Measurements from ENCODE around the gene KBTBD7. TPM values are rescaled to one million over a fixed set of nuclear protein-coding genes. Genes with fewer than 3 reads are reported as not detected.

The KBTBD7 gene
- total RNA-seq, 2 experiments from 2014 or later: 2.3 to 2.5 TPM

DNA sequence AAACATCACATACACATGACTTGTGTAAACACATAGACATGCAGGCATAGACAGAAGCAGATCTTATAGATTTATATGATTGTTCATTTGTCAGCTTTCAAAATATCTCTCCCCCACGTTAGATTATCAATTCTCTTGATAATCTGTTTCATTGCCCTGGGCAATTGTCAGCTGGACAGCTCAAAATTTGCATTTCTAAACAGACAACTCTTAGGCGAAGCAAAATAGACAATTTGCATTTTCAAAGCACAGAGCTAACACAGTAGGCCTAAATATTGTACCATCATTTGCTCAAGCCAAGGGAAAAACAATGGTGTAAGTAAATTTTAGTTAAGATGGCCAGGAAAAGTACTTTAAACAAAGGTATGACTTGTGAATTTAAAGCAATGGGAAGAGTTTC lies 37.7 kb downstream of the KBTBD7 start:
- H3K27ac Mint-ChIP-seq: no peak overlapping the region
- TF ChIP-seq, protein P1, sequence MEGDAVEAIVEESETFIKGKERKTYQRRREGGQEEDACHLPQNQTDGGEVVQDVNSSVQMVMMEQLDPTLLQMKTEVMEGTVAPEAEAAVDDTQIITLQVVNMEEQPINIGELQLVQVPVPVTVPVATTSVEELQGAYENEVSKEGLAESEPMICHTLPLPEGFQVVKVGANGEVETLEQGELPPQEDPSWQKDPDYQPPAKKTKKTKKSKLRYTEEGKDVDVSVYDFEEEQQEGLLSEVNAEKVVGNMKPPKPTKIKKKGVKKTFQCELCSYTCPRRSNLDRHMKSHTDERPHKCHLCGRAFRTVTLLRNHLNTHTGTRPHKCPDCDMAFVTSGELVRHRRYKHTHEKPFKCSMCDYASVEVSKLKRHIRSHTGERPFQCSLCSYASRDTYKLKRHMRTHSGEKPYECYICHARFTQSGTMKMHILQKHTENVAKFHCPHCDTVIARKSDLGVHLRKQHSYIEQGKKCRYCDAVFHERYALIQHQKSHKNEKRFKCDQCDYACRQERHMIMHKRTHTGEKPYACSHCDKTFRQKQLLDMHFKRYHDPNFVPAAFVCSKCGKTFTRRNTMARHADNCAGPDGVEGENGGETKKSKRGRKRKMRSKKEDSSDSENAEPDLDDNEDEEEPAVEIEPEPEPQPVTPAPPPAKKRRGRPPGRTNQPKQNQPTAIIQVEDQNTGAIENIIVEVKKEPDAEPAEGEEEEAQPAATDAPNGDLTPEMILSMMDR (IDR thresholded peaks at IDR 0.05): no peak
- ATAC-seq: no peak
- H3K36me3 Mint-ChIP-seq (ENCODE audit: low read depth): peaks cover 11% of the 10 kb centered on the region
- peaks cover 5% of the 10 kb centered on the region for H3K4me1 Mint-ChIP-seq (ENCODE audit: low read depth)
- H3K4me3 Mint-ChIP-seq: no peak overlapping the region
- intact Hi-C loops (cut with micrococcal nuclease): no loop called here
- DNase-seq: no peak
- ChIA-PET POLR2A (interaction anchor here (0.9 kb wide), 1 partner anchor 15 kb away, joined by 3 read pairs; no protein-coding TSS in a partner anchor), CTCF (interaction anchor here (1.2 kb wide), 1 partner anchor 11 kb away, joined by 5 read pairs; no protein-coding TSS in a partner anchor)
- peaks cover 10% of the 10 kb centered on the region for H3K9me3 Mint-ChIP-seq
- H3K27me3 Mint-ChIP-seq: no peaks in the 10 kb centered on the region

DNA sequence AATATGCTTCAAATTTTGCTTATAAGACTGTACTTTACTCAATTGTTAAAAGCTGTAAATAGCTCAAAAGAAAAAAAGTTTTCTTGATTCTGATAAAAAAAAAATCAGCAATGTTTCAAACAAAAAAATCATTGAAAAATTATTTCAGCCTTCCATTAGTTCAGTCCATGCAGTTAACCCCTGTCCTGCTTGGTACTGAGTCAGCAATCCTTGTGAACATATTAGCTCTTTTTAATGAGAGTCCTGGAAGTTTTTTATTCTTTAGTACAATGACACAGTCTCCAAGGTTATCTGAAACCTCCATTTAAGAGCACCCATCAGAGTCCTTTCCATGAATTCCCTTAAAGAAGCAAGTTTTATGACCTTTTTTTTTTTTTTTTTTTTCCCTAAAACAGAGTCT lies 40.3 kb downstream of the KBTBD7 start:
- Mint-ChIP-seq H3K4me3 (no peak overlapping the region), H3K9me3 (peaks cover 29% of the 10 kb centered on the region), H3K27ac (no peak overlapping the region), H3K36me3 (ENCODE audit: low read depth) (peaks cover 35% of the 10 kb centered on the region), H3K4me1 (ENCODE audit: low read depth) (peaks cover 2% of the 10 kb centered on the region), H3K27me3 (no peaks in the 10 kb centered on the region)
- TF ChIP-seq, protein P1 (IDR thresholded peaks at IDR 0.05): no peak
- DNase-seq: no peak
- POLR2A ChIA-PET: no interaction called here
- intact Hi-C loops (cut with micrococcal nuclease): no loop called here
- CTCF ChIA-PET: interaction anchor here (1.3 kb wide), 1 partner anchor 12 kb away, joined by 3 read pairs; no protein-coding TSS in a partner anchor
- ATAC-seq: no peak

DNA sequence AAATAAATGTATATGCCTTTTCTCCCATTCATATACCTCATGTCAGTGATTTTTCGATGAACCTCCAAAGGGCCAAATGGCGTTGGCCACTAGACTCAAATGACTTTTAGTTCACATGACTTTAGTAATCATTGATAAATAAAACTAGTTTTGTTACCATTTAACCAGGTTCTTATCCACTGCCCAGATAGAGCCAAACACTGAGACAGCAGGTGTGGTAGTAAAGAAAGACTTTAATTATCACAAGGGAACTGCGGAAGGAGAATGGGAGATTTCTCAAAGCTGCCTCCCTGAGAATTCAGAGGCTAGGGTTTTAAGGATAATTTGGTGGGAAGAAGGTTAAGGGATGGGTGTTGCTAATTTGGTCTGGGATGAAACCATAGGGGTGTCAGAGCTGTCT lies 42.4 kb downstream of the KBTBD7 start:
- peaks cover 52% of the 10 kb centered on the region for H3K36me3 Mint-ChIP-seq (ENCODE audit: low read depth)
- POLR2A ChIA-PET: no interaction called here
- no peaks in the 10 kb centered on the region for H3K27me3 Mint-ChIP-seq
- intact Hi-C loops (cut with micrococcal nuclease): no loop called here
- TF ChIP-seq, protein P1 (IDR thresholded peaks at IDR 0.05): no peak
- DNase-seq (no peak), ATAC-seq (no peak)
- peaks cover 44% of the 10 kb centered on the region for H3K9me3 Mint-ChIP-seq
- H3K27ac Mint-ChIP-seq: no peak overlapping the region
- CTCF ChIA-PET: interaction anchor here (1.4 kb wide), 1 partner anchor 17 kb away, joined by 3 read pairs; no protein-coding TSS in a partner anchor
- H3K4me1 Mint-ChIP-seq (ENCODE audit: low read depth): no peaks in the 10 kb centered on the region
- no peak overlapping the region for H3K4me3 Mint-ChIP-seq

DNA sequence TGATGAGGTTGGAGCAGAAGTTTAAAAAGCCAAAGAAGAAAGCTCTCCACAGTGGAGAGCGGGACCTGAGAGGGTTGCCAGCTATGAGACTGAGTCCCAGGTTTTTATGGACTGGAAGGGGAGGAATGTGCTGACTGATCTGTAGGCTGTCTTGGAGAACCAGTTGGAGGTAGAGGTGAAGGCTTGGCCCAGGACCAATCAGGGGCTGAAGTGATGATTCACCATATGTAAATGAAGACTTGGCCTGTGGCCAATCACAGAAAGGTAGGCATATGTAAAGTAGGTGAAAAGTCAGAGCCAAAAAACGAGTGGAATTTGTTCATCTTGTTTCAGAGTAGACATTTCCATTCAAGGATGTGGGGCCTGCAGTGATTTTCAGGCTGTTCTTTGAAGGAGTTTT lies 44.3 kb downstream of the KBTBD7 start:
- ChIA-PET CTCF (no interaction called here), POLR2A (interaction anchor here (1.1 kb wide), 1 partner anchor 8 kb away, joined by 4 read pairs; no protein-coding TSS in a partner anchor)
- no peak for ATAC-seq
- TF ChIP-seq, protein P1 (IDR thresholded peaks at IDR 0.05): no peak
- H3K36me3 Mint-ChIP-seq (ENCODE audit: low read depth): peaks cover 63% of the 10 kb centered on the region
- no peak overlapping the region for H3K27ac Mint-ChIP-seq
- H3K4me3 Mint-ChIP-seq: no peak overlapping the region
- DNase-seq: no peak
- intact Hi-C loops (cut with micrococcal nuclease): no loop called here
- H3K9me3 Mint-ChIP-seq: peaks cover 51% of the 10 kb centered on the region
- H3K4me1 Mint-ChIP-seq (ENCODE audit: low read depth): no peaks in the 10 kb centered on the region
- no peaks in the 10 kb centered on the region for H3K27me3 Mint-ChIP-seq

DNA sequence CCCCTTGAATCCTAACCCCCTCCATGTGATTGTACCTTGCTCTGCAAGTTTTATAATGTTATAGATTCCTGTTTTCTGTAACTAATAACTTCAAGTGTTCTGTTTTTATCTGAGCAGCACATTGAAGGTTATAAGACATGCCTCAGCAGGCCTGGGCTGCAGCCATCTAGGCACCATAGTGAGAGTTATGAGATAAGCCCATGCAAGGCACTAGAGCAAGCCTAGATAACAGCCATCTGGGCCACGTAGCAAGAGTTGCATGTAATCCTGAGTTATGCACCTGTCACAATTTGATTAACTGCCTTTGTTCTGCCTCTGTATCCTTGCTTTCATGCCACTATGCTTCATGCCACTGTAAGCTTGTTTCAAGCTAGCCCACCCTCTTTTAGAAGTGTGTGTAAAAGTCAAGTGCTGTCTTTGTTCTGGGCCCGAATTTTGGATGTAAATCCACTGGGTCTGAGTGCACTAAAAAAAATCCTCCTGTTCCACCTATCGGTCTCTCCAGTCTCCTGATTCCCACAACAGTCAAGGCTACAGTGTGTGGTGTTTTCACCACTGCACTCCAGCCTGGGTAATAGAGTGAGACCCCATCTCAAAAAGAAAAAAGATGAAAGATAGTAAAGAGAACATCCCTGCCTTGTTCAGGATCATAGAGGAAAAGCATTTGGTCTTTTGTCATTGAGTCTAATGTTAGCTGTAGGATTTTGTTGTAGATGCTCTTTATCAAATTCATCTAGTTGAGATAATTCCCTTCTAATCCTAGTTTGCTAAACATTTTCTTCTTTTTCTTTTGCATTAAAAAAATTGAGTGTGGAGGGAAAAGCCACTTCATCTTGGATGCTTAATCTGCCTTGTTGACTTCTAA lies 45.7 kb downstream of the KBTBD7 start:
- Mint-ChIP-seq H3K36me3 (ENCODE audit: low read depth) (peaks cover 63% of the 10 kb centered on the region), H3K27ac (no peak overlapping the region), H3K9me3 (peaks cover 51% of the 10 kb centered on the region), H3K27me3 (no peaks in the 10 kb centered on the region), H3K4me3 (peak overlapping the region; percentile 5), H3K4me1 (ENCODE audit: low read depth) (no peaks in the 10 kb centered on the region)
- DNase-seq (no peak), ATAC-seq (no peak)
- ChIA-PET CTCF (no interaction called here), POLR2A (no interaction called here)
- TF ChIP-seq, protein P1 (IDR thresholded peaks at IDR 0.05): no peak
- intact Hi-C loops (cut with micrococcal nuclease): no loop called here

All from activated CD8-positive, alpha-beta T cell treated with anti-CD3 and anti-CD28 coated beads for 36 hours (primary cell).